GM12874 (cell line): ENCODE data around the gene STK32A.

Experiments
- CTCF ChIP-seq: IDR thresholded peaks from 2 replicates; pipeline ENCODE4 v1.5.1; 2011; ENCODE audit warnings: low read depth, mild to moderate bottlenecking, control low read depth, low read length, moderate library complexity; ENCODE audit not compliant: insufficient read depth

The STK32A gene

GRCh38 chr5:147276497-147276896 is 41.7 kb downstream of the STK32A start:
- no peak for TF ChIP-seq CTCF

- no peak for TF ChIP-seq CTCF
Measured at GRCh38 chr5:147286296-147286695, 51.5 kb downstream of the STK32A start.

- no peak for TF ChIP-seq CTCF
Measured at GRCh38 chr5:147287110-147287509, 52.3 kb downstream of the STK32A start.

- TF ChIP-seq CTCF: no peak
Measured at GRCh38 chr5:147290261-147290660, 55.4 kb downstream of the STK32A start.

- no peak for TF ChIP-seq CTCF
Measured at GRCh38 chr5:147303251-147303650, 68.4 kb downstream of the STK32A start.

- no peak for TF ChIP-seq CTCF
Measured at GRCh38 chr5:147303976-147304375, 69.2 kb downstream of the STK32A start.

GRCh38 chr5:147305147-147305546 is 70.3 kb downstream of the STK32A start:
- no peak for TF ChIP-seq CTCF

- no peak for TF ChIP-seq CTCF
Measured at GRCh38 chr5:147306351-147306750, 71.5 kb downstream of the STK32A start.
